HepG2 (cell line): ENCODE measurements around the gene PLCXD1. TPM values are rescaled to one million over a fixed set of nuclear protein-coding genes. Genes with fewer than 3 reads are reported as not detected.

ENCODE experiments used
- CHD2 ChIP-seq: IDR thresholded peaks from 2 replicates; pipeline ENCODE4 v1.6.1; 2011; ENCODE audit warnings: low read depth, low read length, improper control_type of control experiment
- FOXJ3 ChIP-seq: sonication (generic); formaldehyde crosslinking; IDR thresholded peaks from 2 replicates; pipeline ENCODE4 v1.4.0; 2020; ENCODE audit warnings: missing genetic modification reagents, mild to moderate bottlenecking, borderline replicate concordance
- HDAC1 ChIP-seq: sonication (generic); formaldehyde crosslinking; IDR thresholded peaks from 2 replicates; pipeline ENCODE4 v1.5.1; 2020; ENCODE audit warnings: mild to moderate bottlenecking, missing genetic modification reagents
- JUND ChIP-seq: sonication (generic); formaldehyde crosslinking; IDR thresholded peaks from 2 replicates; pipeline ENCODE4 v1.8.0; 2022; ENCODE audit warnings: mild to moderate bottlenecking, missing genetic modification reagents
- MAFK ChIP-seq, 2 experiments: IDR thresholded peaks in 1 of 2; conservative IDR thresholded peaks in 1 of 2; 2 replicates each; pipeline ENCODE4 v1.6.1; 2011; ENCODE audit warnings: improper control_type of control experiment in 2 of 2, low read length in 2 of 2
- SIN3A ChIP-seq: IDR thresholded peaks from 2 replicates; pipeline ENCODE4 v1.6.1; 2011; ENCODE audit warnings: low read depth, mild to moderate bottlenecking, control low read depth, low read length, borderline replicate concordance
- SOX5 ChIP-seq: IDR thresholded peaks from 2 replicates; pipeline ENCODE4 v1.6.1; 2016; ENCODE audit warnings: borderline replicate concordance
- ZFY ChIP-seq: sonication (generic); formaldehyde crosslinking; IDR thresholded peaks from 2 replicates; pipeline ENCODE4 v1.4.0; 2020; ENCODE audit warnings: missing genetic modification reagents
- ZNF18 ChIP-seq: sonication (generic); formaldehyde crosslinking; IDR thresholded peaks from 2 replicates; pipeline ENCODE4 v1.8.0; 2022; ENCODE audit warnings: mild to moderate bottlenecking, missing genetic modification reagents; ENCODE audit not compliant: insufficient replicate concordance
- ZNF281 ChIP-seq: sonication (generic); formaldehyde crosslinking; IDR thresholded peaks from 2 replicates; pipeline ENCODE4 v1.4.0; 2020; ENCODE audit warnings: missing genetic modification reagents, borderline replicate concordance
- ZNF296 ChIP-seq: sonication (generic); formaldehyde crosslinking; conservative IDR thresholded peaks from 2 replicates; pipeline ENCODE4 v1.5.0; 2020; ENCODE audit warnings: mild to moderate bottlenecking, missing genetic modification reagents
- ZNF75D ChIP-seq: sonication (generic); formaldehyde crosslinking; IDR thresholded peaks from 2 replicates; pipeline ENCODE4 v1.8.1; 2023; ENCODE audit warnings: missing genetic modification reagents, mild to moderate bottlenecking, borderline replicate concordance
- ZSCAN25 ChIP-seq: sonication (generic); formaldehyde crosslinking; IDR thresholded peaks from 2 replicates; pipeline ENCODE4 v1.8.0; 2022; ENCODE audit warnings: mild to moderate bottlenecking, missing genetic modification reagents
- polyA plus RNA-seq, 8 experiments: library from polyadenylated mRNA; depleted of rRNA in 3 of 8; stranded (reverse) in 7 of 8; unstranded in 1 of 8; fragments of >200 nt; fragmentation: Illumina TruSeq in 4 of 8; extraction: Trizol in 4 of 8; gene quantifications; 2 replicates each; pipeline versions ENCODE4 v1.2.1 to v1.2.3, GENCODE V29; 2011 to 2016; ENCODE audit warnings: low read depth in 4 of 8, missing spikeins in 1 of 8, mixed read lengths in 1 of 8; ENCODE audit not compliant: insufficient read depth in 1 of 8
- total RNA-seq, 5 experiments: library from RNA; depleted of rRNA; stranded (reverse); fragments of >200 nt; fragmentation: Illumina TruSeq; extraction: Trizol; gene quantifications; 2 replicates each; pipeline ENCODE4 v1.2.3, GENCODE V29; 2016; ENCODE audit warnings: low read depth in 1 of 5
- TF ChIP-seq, protein P1 (sequence below): sonication (generic); formaldehyde crosslinking; IDR thresholded peaks from 2 replicates; pipeline ENCODE4 v1.4.0; 2020; ENCODE audit warnings: mild to moderate bottlenecking, missing genetic modification reagents
- TF ChIP-seq, protein P2 (sequence below): sonication (generic); formaldehyde crosslinking; IDR thresholded peaks from 2 replicates; pipeline ENCODE4 v1.4.0; 2020; ENCODE audit warnings: missing genetic modification reagents, borderline replicate concordance

Gene PLCXD1
- total and polyA plus RNA-seq, 2 of the 13 experiments (the other 11 are each of a cell fraction or from before 2014, with no cell fraction given): 87.7 to 153 TPM

DNA sequence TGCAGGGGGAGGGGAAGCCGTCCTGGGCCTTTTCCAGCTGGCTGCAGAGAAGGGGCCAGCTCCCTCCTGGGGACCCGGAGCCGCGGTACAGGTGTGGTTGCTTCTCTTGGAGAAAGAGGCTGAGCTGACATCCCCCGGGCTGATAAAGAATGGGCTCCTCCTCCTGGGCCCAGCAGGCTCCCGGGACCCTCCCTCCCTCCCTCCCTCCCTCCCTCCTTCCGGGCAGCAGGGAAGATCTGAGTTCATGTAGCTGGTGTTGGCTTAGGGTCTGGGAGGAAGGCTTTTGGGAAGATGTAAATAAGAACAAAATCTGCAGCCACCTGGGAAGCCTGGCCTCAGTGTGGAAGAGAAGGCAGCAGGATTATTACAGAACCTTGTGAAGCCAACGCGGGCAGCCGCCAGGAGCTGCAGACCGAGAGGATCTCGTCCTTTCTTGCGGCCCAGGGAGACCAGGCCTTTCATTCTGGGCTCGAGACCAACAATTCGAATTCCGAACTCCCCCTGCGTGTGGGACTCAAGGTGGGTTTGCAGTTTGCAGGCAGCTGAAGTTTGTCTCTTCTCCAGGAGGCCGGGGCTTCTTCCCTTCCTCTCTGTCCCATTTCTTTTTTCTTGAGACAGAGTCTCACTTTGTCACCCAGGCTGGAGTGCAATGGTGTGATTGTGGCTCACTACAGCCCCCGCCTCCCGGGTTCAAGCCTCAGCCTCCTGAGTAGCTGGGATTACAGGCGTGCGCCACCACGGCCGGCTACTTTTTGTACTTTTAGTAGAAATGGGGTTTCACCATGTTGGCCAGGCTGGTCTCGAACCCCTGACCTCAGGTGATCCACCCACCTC lies at the start of gene PLCXD1 (continued):
- TF ChIP-seq SOX5 (CRISPR knock-in tag): peak; percentile 25; the same call in 1 of the 2 replicates
- TF ChIP-seq ZFY: 0 out of 2 replicates have a peak, but pooled peaks have one; percentile 18
- peak; percentile 69; the same call in 1 of the 2 replicates for TF ChIP-seq ZNF281
- TF ChIP-seq ZSCAN25: peak; percentile 99
- TF ChIP-seq, protein P1, sequence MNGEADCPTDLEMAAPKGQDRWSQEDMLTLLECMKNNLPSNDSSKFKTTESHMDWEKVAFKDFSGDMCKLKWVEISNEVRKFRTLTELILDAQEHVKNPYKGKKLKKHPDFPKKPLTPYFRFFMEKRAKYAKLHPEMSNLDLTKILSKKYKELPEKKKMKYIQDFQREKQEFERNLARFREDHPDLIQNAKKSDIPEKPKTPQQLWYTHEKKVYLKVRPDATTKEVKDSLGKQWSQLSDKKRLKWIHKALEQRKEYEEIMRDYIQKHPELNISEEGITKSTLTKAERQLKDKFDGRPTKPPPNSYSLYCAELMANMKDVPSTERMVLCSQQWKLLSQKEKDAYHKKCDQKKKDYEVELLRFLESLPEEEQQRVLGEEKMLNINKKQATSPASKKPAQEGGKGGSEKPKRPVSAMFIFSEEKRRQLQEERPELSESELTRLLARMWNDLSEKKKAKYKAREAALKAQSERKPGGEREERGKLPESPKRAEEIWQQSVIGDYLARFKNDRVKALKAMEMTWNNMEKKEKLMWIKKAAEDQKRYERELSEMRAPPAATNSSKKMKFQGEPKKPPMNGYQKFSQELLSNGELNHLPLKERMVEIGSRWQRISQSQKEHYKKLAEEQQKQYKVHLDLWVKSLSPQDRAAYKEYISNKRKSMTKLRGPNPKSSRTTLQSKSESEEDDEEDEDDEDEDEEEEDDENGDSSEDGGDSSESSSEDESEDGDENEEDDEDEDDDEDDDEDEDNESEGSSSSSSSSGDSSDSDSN (CRISPR knock-in tag): 0 out of 2 replicates have a peak, but pooled peaks have one; percentile 24
- no peak for TF ChIP-seq FOXJ3 (CRISPR knock-in tag)
- TF ChIP-seq, protein P2, sequence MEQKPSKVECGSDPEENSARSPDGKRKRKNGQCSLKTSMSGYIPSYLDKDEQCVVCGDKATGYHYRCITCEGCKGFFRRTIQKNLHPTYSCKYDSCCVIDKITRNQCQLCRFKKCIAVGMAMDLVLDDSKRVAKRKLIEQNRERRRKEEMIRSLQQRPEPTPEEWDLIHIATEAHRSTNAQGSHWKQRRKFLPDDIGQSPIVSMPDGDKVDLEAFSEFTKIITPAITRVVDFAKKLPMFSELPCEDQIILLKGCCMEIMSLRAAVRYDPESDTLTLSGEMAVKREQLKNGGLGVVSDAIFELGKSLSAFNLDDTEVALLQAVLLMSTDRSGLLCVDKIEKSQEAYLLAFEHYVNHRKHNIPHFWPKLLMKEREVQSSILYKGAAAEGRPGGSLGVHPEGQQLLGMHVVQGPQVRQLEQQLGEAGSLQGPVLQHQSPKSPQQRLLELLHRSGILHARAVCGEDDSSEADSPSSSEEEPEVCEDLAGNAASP (CRISPR knock-in tag): peak; percentile 38; the same call in 1 of the 2 replicates
- no peak for TF ChIP-seq ZNF18 (CRISPR knock-in tag)
- no peak for TF ChIP-seq MAFK (conservative IDR thresholded peaks at IDR 0.05 in 1 of 2, IDR thresholded peaks at IDR 0.05 in 1 of 2; ENCODE audit: low read length in 2 of 2)
- no peak for TF ChIP-seq ZNF75D (CRISPR knock-in tag)
- no peak for TF ChIP-seq CHD2
- TF ChIP-seq ZNF296: no peak
- TF ChIP-seq JUND (CRISPR knock-in tag): no peak
- TF ChIP-seq SIN3A: no peak
- TF ChIP-seq HDAC1 (CRISPR knock-in tag): peak; percentile 19; the same call in 1 of the 2 replicates
